HCT116 (cell line): Measurements from ENCODE around the gene RAP1B. TPM values are rescaled to one million over a fixed set of nuclear protein-coding genes. Genes with fewer than 3 reads are reported as not detected.

Source experiments
- ATAC-seq: fragments of 200-7000 bp; cut with Tn5 transposase; 2 replicates; pipeline ENCODE4 v1.9.1; 2020; ENCODE audit warnings: mild to moderate bottlenecking, moderate library complexity
- BruUV-seq: library from RNA; stranded (reverse); fragments of 400-500 nt; replicated peaks from 2 replicates; lab custom pipeline; 2021; lab: Mats Ljungman, UMichigan
- CTCF ChIA-PET: fragments of 300-600 bp; sonication (Branson Sonifier 250); formaldehyde crosslinking; loops from one replicate; lab custom pipeline; 2021; ENCODE audit warnings: antibody characterized with exemption; lab: Charles Lee
- POLR2A ChIA-PET: fragments of 300-600, 350-600 bp; sonication (Branson Sonifier 250); formaldehyde crosslinking; loops from one replicate; lab custom pipeline; 2021; ENCODE audit warnings: antibody characterized with exemption; lab: Charles Lee
- RAD21 ChIA-PET, 2 experiments: fragments of 300-600 bp; sonication (Branson Sonifier 250); formaldehyde crosslinking; loops; one replicate each; lab custom pipeline; 2023; ENCODE audit warnings: low total read pairs in 2 of 2; ENCODE audit not compliant: uncharacterized antibody in 2 of 2, unreplicated experiment in 2 of 2, low non-redundant PET in 1 of 2; lab: Charles Lee
- DNase-seq: peaks from one replicate; pipeline ENCODE4 v3.0.0-alpha.2; 2010; ENCODE audit warnings: low read depth, low spot score
- H2AFZ ChIP-seq: fragments of 200-600 bp; shearing (Covaris generic), sonication (generic); 2 replicates; pipeline ENCODE4 v1.6.1; 2017; ENCODE audit warnings: low read depth, mixed run types, mixed read lengths, antibody characterized with exemption, low read length; ENCODE audit not compliant: poor library complexity, severe bottlenecking
- H3K27ac ChIP-seq: 2 replicates; pipeline ENCODE4 v1.5.1; 2012; ENCODE audit warnings: low read depth, low read length
- H3K27me3 ChIP-seq: fragments of 200-600 bp; sonication (generic); 2 replicates; pipeline ENCODE4 v1.6.1; 2016; ENCODE audit warnings: mixed run types, low read length, mixed read lengths; ENCODE audit not compliant: insufficient read depth
- H3K36me3 ChIP-seq, 2 experiments: fragments of 200-500 bp in 1 of 2; fragments of 200-600 bp in 1 of 2; sonication (Bioruptor generic) in 1 of 2; sonication (generic) in 1 of 2; 2 replicates each; pipeline versions ENCODE4 v1.5.1 to v1.6.1; 2014 to 2016; ENCODE audit warnings: low read length in 2 of 2, inconsistent platforms in 1 of 2, mixed read lengths in 1 of 2, mixed run types in 1 of 2; ENCODE audit not compliant: insufficient read depth in 2 of 2, control insufficient read depth in 1 of 2
- H3K4me1 ChIP-seq, 2 experiments: fragments of 200-600 bp in 1 of 2; sonication (generic) in 1 of 2; 2 replicates each; pipeline versions ENCODE4 v1.5.1 to v1.6.1; 2012 to 2017; ENCODE audit warnings: low read length in 2 of 2, inconsistent platforms in 1 of 2, mild to moderate bottlenecking in 1 of 2, mixed read lengths in 1 of 2, mixed run types in 1 of 2, moderate library complexity in 1 of 2; ENCODE audit not compliant: insufficient read depth in 2 of 2, control insufficient read depth in 1 of 2
- H3K4me2 ChIP-seq: fragments of 200-600 bp; sonication (generic); 2 replicates; pipeline ENCODE4 v1.6.1; 2017; ENCODE audit warnings: mixed run types, low read length, mixed read lengths
- H3K4me3 ChIP-seq, 2 experiments: fragments of 200-600 bp in 1 of 2; sonication (generic) in 1 of 2; replicated peaks in 1 of 2; 2 replicates each; pipeline ENCODE4 v1.5.1; 2011 to 2016; ENCODE audit warnings: low read length in 2 of 2, control low read depth in 1 of 2, low read depth in 1 of 2, mild to moderate bottlenecking in 1 of 2, mixed read lengths in 1 of 2, mixed run types in 1 of 2
- H3K79me2 ChIP-seq: fragments of 200-600 bp; sonication (generic); 2 replicates; pipeline ENCODE4 v1.6.1; 2017; ENCODE audit warnings: mild to moderate bottlenecking, mixed run types, low read length, moderate library complexity, mixed read lengths; ENCODE audit not compliant: insufficient read depth
- H3K9ac ChIP-seq: fragments of 200-600 bp; sonication (generic); 2 replicates; pipeline ENCODE4 v1.6.1; 2016; ENCODE audit warnings: low read length, mixed read lengths
- H3K9me2 ChIP-seq: fragments of 200-600 bp; sonication (generic), shearing (Covaris generic); 2 replicates; pipeline ENCODE4 v1.6.1; 2017; ENCODE audit warnings: mixed run types, mild to moderate bottlenecking, moderate library complexity; ENCODE audit not compliant: insufficient read depth
- H3K9me3 ChIP-seq, 2 experiments: fragments of 200-500 bp in 1 of 2; fragments of 200-600 bp in 1 of 2; sonication (Bioruptor generic) in 1 of 2; sonication (generic) in 1 of 2; 2 replicates each; pipeline ENCODE4 v1.6.1; 2014 to 2017; ENCODE audit warnings: low read length in 2 of 2, mixed read lengths in 2 of 2, inconsistent platforms in 1 of 2, low read depth in 1 of 2, mild to moderate bottlenecking in 1 of 2, mixed run types in 1 of 2, moderate library complexity in 1 of 2; ENCODE audit not compliant: control insufficient read depth in 1 of 2, insufficient read depth in 1 of 2
- H4K20me1 ChIP-seq: fragments of 200-600 bp; sonication (generic), shearing (Covaris generic); 2 replicates; pipeline ENCODE4 v1.6.1; 2017; ENCODE audit warnings: mixed run types, mild to moderate bottlenecking, moderate library complexity; ENCODE audit not compliant: insufficient read depth
- ATF3 ChIP-seq: IDR thresholded peaks from 2 replicates; pipeline ENCODE4 v1.6.1; 2012
- EZH2 ChIP-seq: fragments of 200-600 bp; sonication (generic); IDR thresholded peaks from 2 replicates; pipeline ENCODE4 v1.6.1; 2017; ENCODE audit warnings: antibody characterized with exemption, mixed run types
- JUND ChIP-seq: IDR thresholded peaks from 2 replicates; pipeline ENCODE4 v1.6.1; 2012
- POLR2AphosphoS5 ChIP-seq: IDR thresholded peaks from 2 replicates; pipeline ENCODE4 v1.6.1; 2011; ENCODE audit warnings: mild to moderate bottlenecking, low read depth, low read length, moderate library complexity
- SRF ChIP-seq: IDR thresholded peaks from 2 replicates; pipeline ENCODE4 v1.6.1; 2012; ENCODE audit warnings: low read depth
- ZBTB33 ChIP-seq: IDR thresholded peaks from 2 replicates; pipeline ENCODE4 v1.6.1; 2011; ENCODE audit warnings: mild to moderate bottlenecking, low read length, moderate library complexity; ENCODE audit not compliant: insufficient replicate concordance; ENCODE audit errors: extremely low read depth
- ZNF274 ChIP-seq: fragments of 200-500 bp; sonication (Bioruptor generic); IDR thresholded peaks from 2 replicates; pipeline ENCODE4 v1.6.1; 2014; ENCODE audit warnings: mild to moderate bottlenecking, low read depth, low read length, inconsistent platforms
- intact Hi-C: fragments of 100-400 bp; cut with micrococcal nuclease; formaldehyde crosslinking; loops from 2 replicates; pipeline ENCODE4 v1.10.0; 2022
- total RNA-seq: library from RNA; stranded (reverse); gene quantifications from one replicate; pipeline ENCODE4 v1.2.1, GENCODE V29; 2021; ENCODE audit not compliant: unreplicated experiment

The RAP1B gene
- total RNA-seq, 1 experiment from 2014 or later = 79.2 TPM

GRCh38 chr12:68614105-68614679, 3.5 kb downstream of the RAP1B start:
- Histone ChIP-seq H3K9me2 (no peaks in the 10 kb centered on the region), H3K4me2 (no peak overlapping the region), H3K9me3 (no peaks in the 10 kb centered on the region), H3K36me3 (no peaks in the 10 kb centered on the region), H3K27me3 (no peaks in the 10 kb centered on the region), H2AFZ (no peak overlapping the region), H3K4me1 (peaks cover 8 to 24% of the 10 kb centered on the region in 2 experiments; a peak in 3 of 4 replicates), H4K20me1 (peaks cover 19% of the 10 kb centered on the region; the same call in 1 of the 2 replicates), H3K79me2 (peaks cover 80% of the 10 kb centered on the region), H3K27ac (no peak overlapping the region), H3K4me3 (no peak overlapping the region), H3K9ac (no peak overlapping the region)
- RAD21 ChIA-PET = no interaction called here
- CTCF ChIA-PET = no interaction called here
- DNase-seq = no peak
- POLR2A ChIA-PET = interaction anchor here (1.2 kb wide), 1 partner anchor 17 kb away, joined by 3 read pairs; no protein-coding TSS in a partner anchor
- no TSS peak for BruUV-seq
- TF ChIP-seq ZBTB33 = no peak
- no peak for TF ChIP-seq ATF3
- no peak for TF ChIP-seq SRF
- no peak for TF ChIP-seq EZH2
- no peak for TF ChIP-seq JUND
- intact Hi-C loops = loop anchor here (5.0 to 10.0 kb wide), 2 partner anchors 73 to 249 kb away; partner anchors contain the start of gene NUP107
- ATAC-seq = no peak

GRCh38 chr12:68614769-68615168, 4.1 kb downstream of the RAP1B start:
- Histone ChIP-seq H3K9me3 (no peaks in the 10 kb centered on the region), H3K27ac (no peak overlapping the region), H3K36me3 (no peaks in the 10 kb centered on the region), H3K79me2 (peaks cover 85% of the 10 kb centered on the region), H3K9me2 (no peaks in the 10 kb centered on the region), H4K20me1 (peaks cover 19% of the 10 kb centered on the region; the same call in 1 of the 2 replicates), H3K4me3 (no peak overlapping the region), H2AFZ (no peak overlapping the region), H3K27me3 (no peaks in the 10 kb centered on the region), H3K9ac (no peak overlapping the region), H3K4me1 (peaks cover 8 to 19% of the 10 kb centered on the region in 2 experiments; a peak in 3 of 4 replicates), H3K4me2 (no peak overlapping the region)
- RAD21 ChIA-PET = no interaction called here
- no peak for TF ChIP-seq POLR2AphosphoS5
- TF ChIP-seq ZNF274 = no peak
- POLR2A ChIA-PET = no interaction called here
- ATAC-seq (no peak), DNase-seq (no peak)
- CTCF ChIA-PET = no interaction called here
- BruUV-seq = no TSS peak
- intact Hi-C loops = loop anchor here (5.0 to 10.0 kb wide), 2 partner anchors 73 to 250 kb away; partner anchors contain the start of gene NUP107
